Ovary (tissue), 3 donors: ENCODE data around the gene SLTM.

ENCODE experiments used
- EP300 ChIP-seq: sonication (generic); formaldehyde crosslinking; IDR thresholded peaks from one replicate; pipeline ENCODE4 v1.6.1; 2017; ENCODE audit warnings: antibody characterized with exemption
- POLR2A ChIP-seq: fragments of 450-650 bp; IDR thresholded peaks from one replicate; pipeline ENCODE4 v1.6.1; 2017; ENCODE audit warnings: antibody characterized with exemption, mild to moderate bottlenecking, moderate library complexity
- TF ChIP-seq, protein P1 (sequence below), 3 donors: fragments of 450-650 bp in 2 of 3; fragments of 200-600 bp in 1 of 3; IDR thresholded peaks; one replicate each; pipeline versions ENCODE4 v1.5.1 to v1.8.0; 2016 to 2022; ENCODE audit warnings: antibody characterized with exemption in 3 of 3, mild to moderate bottlenecking in 1 of 3
- donor health status: DM: no; HTN: no; CAD: no.

GRCh38 chr15:58886921-58887320 lies 46.6 kb downstream of the SLTM start:
- TF ChIP-seq, protein P1, sequence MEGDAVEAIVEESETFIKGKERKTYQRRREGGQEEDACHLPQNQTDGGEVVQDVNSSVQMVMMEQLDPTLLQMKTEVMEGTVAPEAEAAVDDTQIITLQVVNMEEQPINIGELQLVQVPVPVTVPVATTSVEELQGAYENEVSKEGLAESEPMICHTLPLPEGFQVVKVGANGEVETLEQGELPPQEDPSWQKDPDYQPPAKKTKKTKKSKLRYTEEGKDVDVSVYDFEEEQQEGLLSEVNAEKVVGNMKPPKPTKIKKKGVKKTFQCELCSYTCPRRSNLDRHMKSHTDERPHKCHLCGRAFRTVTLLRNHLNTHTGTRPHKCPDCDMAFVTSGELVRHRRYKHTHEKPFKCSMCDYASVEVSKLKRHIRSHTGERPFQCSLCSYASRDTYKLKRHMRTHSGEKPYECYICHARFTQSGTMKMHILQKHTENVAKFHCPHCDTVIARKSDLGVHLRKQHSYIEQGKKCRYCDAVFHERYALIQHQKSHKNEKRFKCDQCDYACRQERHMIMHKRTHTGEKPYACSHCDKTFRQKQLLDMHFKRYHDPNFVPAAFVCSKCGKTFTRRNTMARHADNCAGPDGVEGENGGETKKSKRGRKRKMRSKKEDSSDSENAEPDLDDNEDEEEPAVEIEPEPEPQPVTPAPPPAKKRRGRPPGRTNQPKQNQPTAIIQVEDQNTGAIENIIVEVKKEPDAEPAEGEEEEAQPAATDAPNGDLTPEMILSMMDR (IDR thresholded peaks at IDR 0.05) = no peak
- TF ChIP-seq POLR2A = no peak
- TF ChIP-seq EP300 = no peak
